ENCODE measurements around the gene HSPA12A. TPM values are rescaled to one million over a fixed set of nuclear protein-coding genes. Genes with fewer than 3 reads are reported as not detected.
A peak's percentile ranks its signal among the peaks of the same experiment; 100 is the strongest.
"Not testable (repeated sequence)": the region's sequence is repeated elsewhere in the genome, so short reads cannot be mapped to it uniquely, and the experiment has no call there.

HSPA12A gene
- polyA plus RNA-seq, 1 donor, result 51.3 TPM

DNA sequence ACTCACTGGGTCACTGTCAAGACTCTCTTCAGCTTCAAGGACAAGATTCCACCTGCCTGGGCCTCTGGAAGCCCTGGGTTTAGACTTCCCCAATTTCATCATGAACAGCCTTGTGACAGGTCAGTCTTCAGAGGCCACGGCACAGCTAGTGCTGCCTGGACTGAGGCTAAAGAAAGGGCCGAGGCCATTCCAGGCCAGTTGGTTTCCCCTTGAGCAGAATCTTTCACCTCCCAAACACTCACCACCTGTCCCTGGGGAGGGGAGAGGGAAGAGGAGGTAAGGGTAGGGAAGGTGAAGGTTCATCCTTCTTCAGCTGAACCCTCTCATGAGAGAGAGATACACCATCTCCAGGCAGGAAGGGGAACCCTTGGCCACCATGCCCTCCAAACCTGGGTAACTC, 24.3 kb downstream of the HSPA12A start:
- DNase-seq, result no peak

DNA sequence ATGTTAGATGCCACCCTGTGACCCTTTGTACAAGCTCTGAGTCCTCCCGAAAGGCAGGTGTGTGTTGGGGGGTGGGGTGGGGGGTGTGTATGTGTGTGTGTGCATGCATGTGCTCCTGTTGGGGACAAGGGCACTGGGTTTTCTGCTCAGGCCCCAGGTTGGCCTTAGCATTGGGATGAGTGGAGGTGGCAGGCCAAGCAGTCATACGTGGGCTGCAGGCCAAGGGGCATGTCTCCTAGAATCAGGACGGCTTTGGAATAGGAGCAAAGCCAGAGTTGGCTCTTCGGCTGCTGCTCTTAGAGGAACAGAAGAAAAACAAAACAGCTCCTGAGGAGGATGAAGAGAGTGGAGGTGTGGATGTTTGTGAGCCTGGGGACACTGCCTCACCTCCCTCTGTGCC, 26.0 kb downstream of the HSPA12A start:
- no peak for DNase-seq

DNA sequence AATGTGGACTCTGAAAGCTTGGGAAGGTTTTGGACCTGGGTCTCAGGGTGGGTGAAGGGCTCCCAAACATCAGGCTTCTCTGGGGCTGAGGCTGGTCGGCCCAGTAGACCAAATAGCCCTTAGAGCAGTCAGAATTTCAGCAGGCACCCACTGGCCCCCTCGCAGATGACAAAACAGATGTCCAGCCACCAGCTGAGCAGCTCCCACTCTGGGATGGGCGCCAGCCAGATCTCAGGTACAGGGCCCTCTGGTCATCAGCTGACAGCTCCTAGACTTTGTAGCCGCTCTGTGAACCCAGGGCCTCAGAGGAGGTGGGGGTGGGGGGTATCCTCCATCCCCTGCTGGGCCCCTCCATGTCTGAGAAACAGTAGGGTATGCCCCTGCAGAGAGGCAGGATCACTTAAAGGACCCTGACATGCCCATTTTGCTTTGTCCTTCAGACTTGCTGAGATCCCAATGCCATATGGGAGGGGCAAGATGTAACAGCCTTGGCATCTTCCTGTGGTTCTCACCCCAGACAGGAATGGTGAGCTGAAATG, 26.5 kb downstream of the HSPA12A start:
- no peak for DNase-seq

DNA sequence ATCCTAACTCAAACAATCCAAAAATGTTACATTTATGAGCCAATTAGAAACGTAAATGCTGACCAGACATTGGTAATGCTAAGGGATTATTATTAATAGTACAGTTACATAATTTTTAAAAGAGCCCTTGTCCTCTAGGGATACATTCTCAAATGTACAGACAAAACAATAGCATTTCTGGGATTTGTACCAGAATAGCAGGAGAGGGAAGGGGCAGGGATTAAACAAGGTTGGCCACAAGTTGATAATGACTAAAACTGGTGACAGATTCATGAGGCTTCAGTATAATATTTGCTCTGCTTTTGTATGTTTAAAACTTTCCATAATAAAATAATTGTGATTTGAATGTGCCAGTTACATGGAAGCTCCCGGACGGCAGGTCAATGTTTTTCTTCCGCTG, 27.0 kb downstream of the HSPA12A start:
- no peak for DNase-seq

DNA sequence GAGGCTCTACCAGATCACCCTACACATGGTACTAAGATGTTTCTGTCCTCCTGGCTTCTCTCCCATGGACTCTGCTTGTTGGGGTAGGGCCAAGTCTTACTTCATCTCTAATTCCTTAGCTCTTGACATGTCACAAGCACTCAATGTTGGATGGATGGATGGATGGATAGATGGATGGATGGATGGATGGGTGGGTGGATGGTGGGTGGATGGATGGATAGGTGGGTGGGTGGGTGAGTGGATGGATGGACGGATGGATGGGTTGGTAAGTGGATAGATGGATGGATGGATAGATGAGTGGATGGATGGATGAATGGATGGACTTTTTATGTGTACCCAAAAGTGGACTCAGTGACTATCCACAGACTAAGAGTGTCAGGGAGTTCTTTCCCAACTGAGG, 28.5 kb downstream of the HSPA12A start:
- no peak for DNase-seq

DNA sequence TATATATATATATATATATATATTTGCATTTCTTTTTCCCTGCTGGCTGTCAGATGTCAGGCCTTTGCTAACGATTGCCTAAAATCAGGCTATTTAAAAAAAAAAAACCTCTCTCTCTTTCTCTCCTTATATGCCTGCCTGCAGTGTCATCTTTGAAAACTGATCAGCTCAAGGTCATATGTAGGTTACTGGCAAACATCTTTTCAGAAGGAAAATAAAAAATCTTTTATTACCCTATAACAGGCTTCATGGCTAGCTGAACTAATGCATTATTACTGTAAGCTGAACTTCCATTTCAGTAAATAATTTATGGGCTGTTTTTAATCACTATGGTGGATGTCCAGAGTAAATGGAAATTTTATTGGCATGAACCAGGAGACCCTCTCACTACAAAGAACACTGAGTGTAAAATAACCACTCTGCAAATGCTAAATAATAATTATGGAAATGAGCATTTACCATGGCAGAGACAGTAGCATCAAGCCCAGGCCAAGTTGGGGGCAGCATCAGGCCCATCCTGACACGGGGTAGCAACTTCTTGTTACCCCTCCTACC, 29.3 kb downstream of the HSPA12A start:
- DNase-seq, result no peak

DNA sequence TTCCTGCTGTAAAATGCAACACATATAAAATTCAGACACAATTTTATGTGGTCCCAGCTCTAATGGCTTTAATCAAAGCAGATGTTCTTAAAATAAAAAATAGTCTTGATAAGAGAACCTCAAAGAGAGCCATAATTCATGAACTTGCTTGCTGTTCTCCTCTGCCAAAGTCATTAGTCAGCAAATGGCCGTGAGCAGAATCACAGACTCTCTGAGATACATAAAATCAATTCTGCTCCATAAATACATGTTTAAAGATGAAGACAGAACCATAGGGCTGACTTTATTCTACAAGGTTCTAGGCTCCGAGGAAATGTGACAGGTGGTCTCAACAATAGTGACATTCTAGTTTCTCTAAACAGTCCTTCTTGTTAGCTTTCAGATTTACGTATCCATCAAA, 29.8 kb downstream of the HSPA12A start:
- DNase-seq, result no peak

DNA sequence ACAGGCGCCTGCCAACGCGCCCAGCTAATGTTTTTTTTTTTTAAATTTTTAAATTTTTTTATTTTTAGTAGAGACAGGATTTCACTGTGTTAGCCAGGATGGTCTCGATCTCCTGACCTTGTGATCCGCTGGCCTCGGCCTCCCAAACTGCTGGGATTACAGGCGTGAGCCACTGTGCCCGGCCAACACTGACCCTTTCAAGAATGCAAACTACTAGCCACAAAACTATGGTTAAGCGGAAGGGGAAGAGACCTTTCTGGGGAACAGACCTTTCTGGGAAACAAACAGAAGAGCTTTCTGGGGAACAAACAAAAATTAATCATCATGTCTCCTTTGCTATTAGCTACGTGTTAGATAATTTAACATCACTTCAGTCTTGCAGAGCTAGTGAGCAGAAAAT, 30.6 kb downstream of the HSPA12A start:
- not testable (repeated sequence) for DNase-seq

DNA sequence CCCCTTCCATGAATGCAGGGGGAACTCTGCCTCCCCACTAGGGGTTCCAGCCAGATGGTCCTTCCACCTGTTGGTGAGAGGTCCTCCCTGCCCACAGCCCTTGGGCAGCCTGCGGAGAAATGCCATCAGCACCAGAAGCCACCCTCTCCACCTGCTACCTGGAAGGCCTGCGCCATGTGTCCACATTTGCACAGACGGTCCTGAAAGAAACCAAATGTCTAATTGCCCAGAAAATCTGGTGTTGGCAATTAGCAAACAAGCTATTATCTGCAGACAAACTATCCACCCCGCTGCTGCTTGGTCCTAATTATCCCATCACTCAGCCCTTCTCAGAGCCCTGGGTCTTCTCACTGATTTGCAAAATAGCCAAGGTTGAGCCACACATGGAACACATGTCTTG, 32.3 kb downstream of the HSPA12A start:
- DNase-seq, result no peak

DNA sequence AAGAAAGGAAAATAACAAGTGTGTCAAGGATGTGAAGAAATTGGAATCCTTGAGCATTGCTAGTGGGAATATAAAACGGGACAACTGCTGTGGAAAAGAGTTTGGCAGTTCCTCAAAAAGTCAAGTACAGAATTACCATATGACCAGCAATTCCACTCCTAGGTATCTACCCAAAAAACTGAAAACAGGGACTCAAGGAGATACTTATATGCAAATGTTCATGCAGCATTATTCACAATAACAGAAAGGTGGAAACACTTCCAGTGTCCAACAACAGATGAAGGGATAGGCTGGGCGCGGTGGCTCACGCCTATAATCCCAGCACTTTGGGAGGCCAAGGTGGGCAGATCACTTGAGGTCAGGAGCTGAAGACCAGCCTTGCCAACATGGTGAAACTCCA, 33.5 kb downstream of the HSPA12A start:
- no peak for DNase-seq

DNA sequence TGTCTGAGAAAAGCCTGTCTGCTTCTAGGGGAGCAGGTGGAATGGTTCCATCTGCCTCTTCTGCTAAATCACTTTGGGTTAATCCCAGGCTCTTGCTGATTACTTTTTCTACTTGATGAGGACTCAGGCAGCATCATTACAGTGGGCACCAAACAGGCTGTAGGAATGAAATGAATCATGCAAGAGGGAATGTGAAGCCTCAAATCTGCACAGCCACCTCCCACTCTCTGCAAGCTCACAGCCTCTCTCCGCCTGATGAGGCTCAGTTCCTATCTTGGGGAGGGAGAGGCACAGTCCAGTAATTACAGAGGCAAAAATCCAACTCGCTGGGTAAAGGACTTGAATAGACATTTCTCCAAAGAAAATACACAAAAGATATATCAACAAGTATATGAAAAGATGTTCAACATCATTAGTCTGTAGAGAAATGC, 34.0 kb downstream of the HSPA12A start:
- DNase-seq, result no peak

DNA sequence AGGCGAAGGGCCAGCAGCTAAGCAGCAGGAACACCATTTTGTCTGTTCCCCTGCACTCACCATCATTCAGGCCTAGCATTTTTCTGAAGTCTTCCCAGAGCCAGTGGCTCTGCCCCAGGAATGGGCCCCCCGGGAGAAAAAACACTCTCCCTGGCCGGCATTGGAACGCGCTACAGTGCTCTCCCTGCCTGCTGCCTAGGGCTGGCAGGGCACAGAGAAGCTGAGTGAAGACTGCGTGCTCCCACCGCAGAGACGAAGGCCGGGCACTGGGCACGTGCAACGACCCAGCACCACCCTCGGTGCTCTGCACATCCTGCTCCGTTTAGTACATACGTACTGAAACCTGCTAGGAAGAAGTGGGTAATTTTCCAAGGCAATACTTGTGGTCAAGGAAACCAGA, 34.4 kb downstream of the HSPA12A start:
- no peak for DNase-seq

DNA sequence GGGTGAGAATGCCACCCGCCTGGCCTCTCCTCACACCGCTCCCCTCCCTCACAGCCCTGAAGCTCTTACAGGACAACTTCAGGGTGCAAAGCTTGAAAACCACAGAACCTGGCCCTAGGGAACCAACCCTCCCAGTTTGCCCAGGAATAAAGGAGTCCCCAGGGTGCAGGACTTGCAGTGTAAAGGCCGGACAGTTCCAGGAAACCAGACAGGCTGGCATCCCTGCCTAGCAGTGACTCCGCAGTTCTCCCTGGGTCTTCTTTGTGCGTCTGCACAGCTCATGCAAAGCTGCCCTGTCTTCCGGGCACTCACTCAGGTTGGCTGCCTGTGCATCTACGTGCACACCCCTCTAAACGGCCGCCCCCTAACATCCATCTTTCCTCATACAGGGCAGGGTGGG, 36.1 kb downstream of the HSPA12A start:
- DNase-seq, result no peak

DNA sequence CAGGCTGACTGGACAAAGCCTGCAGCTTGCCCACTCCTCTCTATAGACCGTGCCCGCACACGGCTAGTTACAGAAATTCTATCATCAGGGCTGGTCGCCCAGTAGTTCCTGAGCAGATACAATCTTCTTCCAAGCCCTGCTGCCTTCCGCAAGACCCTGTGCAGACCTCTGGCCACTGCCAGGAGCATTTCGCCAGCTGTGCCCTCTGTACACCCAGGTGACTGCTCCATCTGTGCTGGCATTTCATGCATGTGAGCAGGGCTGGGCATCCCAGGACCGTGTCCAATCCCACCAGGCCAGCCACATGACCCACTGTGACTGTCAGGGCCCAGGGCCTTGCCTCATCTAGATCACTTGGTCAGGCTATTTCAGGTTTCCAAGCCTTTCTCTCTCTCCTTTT, 36.9 kb downstream of the HSPA12A start:
- DNase-seq, result no peak

DNA sequence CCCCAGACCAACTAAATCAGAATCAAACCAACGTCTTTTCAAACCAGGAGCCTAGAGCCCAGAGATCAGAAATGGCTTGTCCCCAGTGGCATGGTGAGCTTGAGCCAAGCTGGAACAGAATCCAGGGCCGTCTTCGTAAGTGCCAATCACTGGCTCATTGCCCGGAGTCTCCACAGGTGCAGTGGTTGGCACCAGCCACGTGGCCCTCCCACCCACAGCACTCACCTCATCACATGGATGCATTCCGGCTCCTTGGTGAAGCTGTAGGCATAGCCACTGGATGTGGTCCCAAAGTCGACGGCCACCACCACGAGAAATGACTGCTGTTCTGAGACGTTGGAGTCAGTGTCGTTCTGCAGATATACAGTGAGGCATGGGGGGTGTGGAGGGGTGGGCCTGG, 37.4 kb downstream of the HSPA12A start:
- no peak for DNase-seq

DNA sequence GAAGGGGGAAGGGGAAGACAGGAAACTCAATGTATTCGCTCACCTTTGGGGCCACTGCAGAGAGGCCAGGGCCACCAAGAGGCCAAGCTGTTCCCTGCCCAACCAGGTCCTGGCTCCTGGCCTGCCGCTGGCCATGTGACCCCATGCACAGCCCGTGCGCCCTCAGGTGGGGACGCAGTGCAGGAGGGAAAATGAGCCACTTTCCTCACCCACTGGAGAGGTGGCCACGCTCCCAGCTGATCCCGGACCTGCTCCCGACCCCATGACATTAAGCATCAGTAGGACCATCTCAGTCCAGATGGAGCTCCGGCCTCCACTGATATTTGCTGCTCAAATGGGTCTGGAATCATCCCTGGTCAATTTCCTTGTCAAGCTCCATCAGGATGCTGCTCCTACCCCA, 40.2 kb downstream of the HSPA12A start:
- no peak for DNase-seq

DNA sequence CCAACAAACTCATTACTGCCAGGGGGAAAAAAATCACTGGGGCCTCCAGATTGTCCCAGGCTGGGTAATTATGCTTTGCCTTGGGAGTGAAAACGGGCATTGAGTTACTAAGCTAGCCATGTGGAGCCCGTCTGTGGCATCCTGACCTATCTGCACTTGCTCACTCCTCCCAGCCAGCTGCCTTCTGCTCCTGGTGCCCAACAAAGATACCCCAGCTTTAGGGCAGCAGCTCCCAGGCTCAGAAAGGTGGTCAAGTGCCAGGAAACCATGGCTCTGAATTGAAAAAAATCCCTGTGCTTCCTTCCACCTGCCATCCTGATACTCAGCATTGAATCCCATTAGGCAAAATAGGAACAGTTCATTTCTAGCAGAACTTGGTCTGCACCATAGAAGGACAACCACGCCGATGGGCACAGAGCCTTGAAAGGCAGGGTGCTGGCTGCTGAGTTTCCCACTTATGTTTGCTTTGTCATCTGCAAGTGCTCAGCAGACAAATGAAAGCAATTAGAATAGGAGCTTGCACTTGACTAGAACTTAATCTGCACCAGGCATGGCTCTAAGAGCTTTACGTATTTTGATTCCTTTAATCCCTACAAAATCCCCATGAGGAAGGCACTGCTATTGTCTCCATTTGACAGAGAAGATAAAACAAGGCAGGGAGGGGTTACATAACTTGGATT, 42.8 kb downstream of the HSPA12A start:
- DNase-seq, result no peak

DNA sequence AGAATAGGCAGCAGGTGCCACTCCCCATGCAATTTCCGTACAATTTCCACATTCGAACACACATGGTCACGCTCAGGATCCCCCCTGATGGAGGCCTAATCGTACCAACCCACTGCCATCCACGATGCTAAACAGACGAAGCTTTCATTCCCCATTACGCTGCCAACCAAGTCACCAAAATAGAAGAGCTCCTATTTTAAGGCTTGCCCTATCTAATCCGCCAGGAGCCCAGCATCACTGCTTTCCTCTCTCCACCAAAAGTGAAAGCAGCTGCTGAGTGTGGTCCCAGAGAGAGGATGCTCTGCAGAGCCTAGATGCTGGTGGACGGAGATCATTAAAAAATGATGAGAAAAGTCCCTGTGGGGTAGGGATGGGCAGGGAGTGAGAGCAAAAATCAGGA, 43.3 kb downstream of the HSPA12A start:
- DNase-seq, result no peak

DNA sequence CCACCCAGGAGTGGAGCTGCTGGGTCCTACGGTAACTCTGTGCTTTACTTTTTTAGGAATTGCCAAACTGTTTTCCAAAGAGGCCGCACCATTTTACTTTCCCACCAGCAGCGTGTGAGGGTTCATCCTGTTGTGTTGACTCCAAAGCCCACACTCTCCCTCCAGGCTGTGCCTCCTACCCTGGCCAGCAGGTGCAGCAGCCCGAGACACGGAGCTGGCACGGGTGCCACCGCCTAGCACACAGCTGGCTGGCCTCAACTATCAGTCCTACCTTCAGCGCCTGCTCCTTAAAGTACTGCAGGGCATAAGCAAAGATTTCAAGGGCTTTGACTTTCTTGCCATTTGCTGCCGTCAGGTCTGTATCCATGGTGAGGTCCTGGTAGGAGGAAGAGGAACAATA, 44.0 kb downstream of the HSPA12A start:
- no peak for DNase-seq

DNA sequence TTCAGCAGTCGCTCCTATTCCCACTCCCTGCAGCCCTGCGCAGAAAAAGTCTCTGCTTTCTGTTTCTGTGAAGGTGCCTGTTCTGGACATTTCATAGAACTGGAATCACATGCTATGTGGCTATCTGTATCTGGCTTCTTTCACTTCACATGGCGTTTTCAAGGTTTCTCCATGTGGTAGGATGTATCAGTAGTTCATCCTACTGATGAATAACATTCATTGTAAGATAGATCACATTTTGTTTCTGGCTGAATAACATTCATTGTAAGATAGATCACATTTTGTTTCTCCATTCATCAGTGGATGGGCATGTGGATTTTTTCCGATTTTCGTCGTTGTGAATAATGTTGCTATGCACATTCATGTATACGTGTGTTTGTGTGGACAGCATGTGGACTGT, 44.5 kb downstream of the HSPA12A start:
- no peak for DNase-seq

DNA sequence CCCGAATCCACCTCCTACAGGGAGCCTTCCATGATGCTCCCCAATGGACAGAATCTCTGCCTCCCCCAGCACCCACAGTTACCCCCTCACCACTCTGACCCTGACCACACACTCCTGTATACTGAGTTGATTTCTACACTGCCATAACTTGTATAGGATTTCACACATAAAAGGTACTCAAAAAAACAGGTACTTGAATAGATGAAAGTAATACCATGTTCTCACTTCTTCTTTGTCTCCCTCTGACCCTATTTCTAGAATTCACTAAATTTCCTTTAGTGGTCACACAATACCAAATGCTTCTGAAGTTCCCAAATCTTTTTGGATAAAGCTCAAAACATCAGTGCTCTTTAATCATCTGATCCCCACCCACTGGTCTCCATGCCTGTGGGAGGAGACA, 45.4 kb downstream of the HSPA12A start:
- DNase-seq, result no peak

DNA sequence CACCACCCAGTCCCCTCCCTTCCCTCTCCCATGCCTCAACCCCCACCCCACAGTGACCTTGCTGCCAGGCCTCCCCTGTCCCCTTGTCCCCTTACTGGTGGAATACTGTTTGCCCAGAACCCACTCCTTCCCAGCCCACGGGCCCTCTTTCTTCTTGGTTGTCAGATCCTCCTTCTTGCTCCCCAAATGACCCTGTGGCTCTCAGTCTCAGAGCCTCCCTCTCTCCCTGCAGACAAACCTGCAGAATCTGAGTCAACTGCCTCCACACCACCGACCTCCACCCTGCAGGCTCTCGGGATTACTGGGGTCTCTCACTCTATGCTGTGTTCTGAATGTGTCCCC, 47.5 kb downstream of the HSPA12A start:
- DNase-seq, result no peak

DNA sequence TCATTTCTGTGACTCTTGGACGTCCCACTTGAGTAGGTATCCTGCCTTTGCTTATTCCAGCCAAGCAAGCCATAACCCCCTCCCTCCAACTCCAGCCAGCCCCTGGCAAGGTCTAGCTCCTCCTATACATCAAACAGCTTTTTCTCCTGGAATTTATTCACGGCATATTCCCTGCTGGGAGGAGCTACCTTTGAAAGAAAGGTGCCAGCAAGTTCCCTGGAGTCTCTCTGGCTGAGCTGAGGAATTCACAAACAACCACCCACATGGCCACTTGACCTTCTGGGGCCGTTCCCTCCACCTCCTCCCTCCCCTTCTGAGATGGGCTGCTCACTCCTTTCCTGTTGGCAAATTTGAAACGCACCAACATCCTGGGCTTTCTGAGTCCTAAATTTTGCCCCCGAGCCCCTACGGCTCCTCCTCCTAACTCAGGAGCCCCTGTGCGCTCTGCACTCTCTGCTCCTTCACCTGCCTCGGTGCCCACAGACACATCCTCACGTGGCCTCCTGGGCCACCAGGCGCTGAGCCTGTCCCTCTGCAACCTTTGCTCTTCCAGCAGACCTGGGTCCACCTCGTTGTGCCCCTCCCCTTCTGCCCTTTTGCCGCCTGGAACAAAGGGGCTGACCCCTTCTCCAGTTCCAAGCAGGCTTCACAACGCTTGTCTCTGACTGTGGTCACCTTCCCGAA, 48.0 kb downstream of the HSPA12A start:
- DNase-seq, result peak; percentile 69

DNA sequence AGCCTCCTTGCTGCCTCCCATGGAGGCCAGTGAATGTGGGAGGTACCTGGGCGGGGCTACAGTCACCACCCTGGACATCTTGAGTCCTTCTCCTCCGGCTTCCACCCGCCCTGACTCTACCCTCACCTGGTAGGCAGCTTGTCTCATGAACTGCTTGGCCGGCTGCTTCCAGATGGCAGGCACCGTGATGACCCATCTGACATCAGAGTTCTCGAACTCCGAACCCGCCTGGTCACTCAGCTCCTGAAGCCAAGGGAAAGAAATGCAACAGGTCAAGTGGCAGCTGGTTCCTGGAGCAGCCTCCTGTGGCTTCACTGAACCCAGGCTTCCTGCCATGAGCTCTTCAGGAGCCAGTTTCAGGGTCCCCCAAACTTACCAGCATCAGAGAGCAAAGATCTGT, 50.1 kb downstream of the HSPA12A start:
- no peak for DNase-seq

Measured in left kidney (tissue), 2 donors.